K562 (cell line): ENCODE results near the gene PLXNA3. TPM values are rescaled to one million over a fixed set of nuclear protein-coding genes. Genes with fewer than 3 reads are reported as not detected.

Experiments
- ATAC-seq: fragments of 200-7000 bp; cut with Tn5 transposase; 3 replicates; pipeline ENCODE4 v1.9.1; 2020; ENCODE audit warnings: moderate library complexity
- BruUV-seq: library from RNA; stranded (reverse); fragments of 400-500 nt; replicated peaks from 2 replicates; lab custom pipeline; 2021; lab: Mats Ljungman, UMichigan
- CTCF ChIA-PET: fragments of 300-600 bp; formaldehyde crosslinking; extraction: SDS; loops from one replicate; lab custom pipeline; 2021; ENCODE audit warnings: low intra/inter-chr PET ratio; lab: Yijun Ruan, JAX
- POLR2A ChIA-PET: fragments of 300-600, 350-650 bp; sonication (Branson Sonifier 250); formaldehyde crosslinking; extraction: SDS; loops from one replicate; lab custom pipeline; 2021; ENCODE audit warnings: antibody characterized with exemption, inconsistent platforms; lab: Yijun Ruan, JAX
- DNase-seq, 4 experiments: peaks; one replicate each; pipeline versions ENCODE4 v3.0.0 to v3.0.0-alpha.2; 2011 to 2018; ENCODE audit warnings: low spot score in 3 of 4, mixed read lengths in 3 of 4; ENCODE audit errors: extremely low read depth in 1 of 4
- FAIRE-seq: peaks from 2 replicates; lab custom pipeline; 2011; peaks lifted over from hg19 to GRCh38; lab: Jason Lieb, UNC
- H2AFZ ChIP-seq: 2 replicates; pipeline ENCODE4 v1.6.0; 2011; ENCODE audit warnings: low read depth, low read length, control low read depth, inconsistent platforms
- H3K27ac ChIP-seq: fragments of 200-600 bp; 3 replicates; pipeline ENCODE4 v1.8.0; 2011; ENCODE audit warnings: low read depth, mild to moderate bottlenecking, control low read depth, inconsistent platforms, low read length, moderate library complexity, mixed read lengths; ENCODE audit errors: extremely low read depth
- H3K27me3 ChIP-seq, 2 experiments: fragments of 300-600 bp in 1 of 2; 2 replicates in 1 of 2; 3 replicates in 1 of 2; pipeline versions ENCODE4 v1.6.0 to v1.8.0; 2011; ENCODE audit warnings: inconsistent platforms in 2 of 2, low read length in 2 of 2, mild to moderate bottlenecking in 1 of 2, mixed read lengths in 1 of 2, moderate library complexity in 1 of 2; ENCODE audit not compliant: control insufficient read depth in 2 of 2, insufficient read depth in 2 of 2
- H3K36me3 ChIP-seq: fragments of 300-600 bp; 3 replicates; pipeline ENCODE4 v1.8.0; 2011; ENCODE audit warnings: mild to moderate bottlenecking, low read length, inconsistent platforms; ENCODE audit not compliant: control insufficient read depth, insufficient read depth
- H3K4me1 ChIP-seq, 2 experiments: fragments of 200-600 bp in 1 of 2; replicated peaks in 1 of 2; 2 replicates in 1 of 2; 3 replicates in 1 of 2; pipeline versions ENCODE4 v1.5.1 to v1.8.0; 2011; ENCODE audit warnings: inconsistent platforms in 2 of 2, low read length in 2 of 2, mild to moderate bottlenecking in 1 of 2, mixed read lengths in 1 of 2, moderate library complexity in 1 of 2; ENCODE audit not compliant: control insufficient read depth in 2 of 2, insufficient read depth in 2 of 2
- H3K4me2 ChIP-seq: 2 replicates; pipeline ENCODE4 v1.6.1; 2011; ENCODE audit warnings: low read length, control low read depth, inconsistent platforms, mixed read lengths; ENCODE audit not compliant: insufficient read depth
- H3K4me3 ChIP-seq: fragments of 200-600 bp; sonication (generic), shearing (Covaris generic); 2 replicates; pipeline ENCODE4 v1.5.1; 2016; ENCODE audit warnings: control low read depth, inconsistent platforms
- H3K79me2 ChIP-seq: fragments of 200-600 bp; 3 replicates; pipeline ENCODE4 v1.8.0; 2011; ENCODE audit warnings: low read length, inconsistent platforms; ENCODE audit not compliant: control insufficient read depth, insufficient read depth
- H3K9ac ChIP-seq, 2 experiments: 2 replicates each; pipeline versions ENCODE4 v1.6.0 to v1.6.1; 2011; ENCODE audit warnings: low read depth in 2 of 2, low read length in 2 of 2, control low read depth in 1 of 2, inconsistent platforms in 1 of 2, mild to moderate bottlenecking in 1 of 2, mixed read lengths in 1 of 2; ENCODE audit not compliant: insufficient read depth in 1 of 2
- H3K9me1 ChIP-seq: one replicate; pipeline ENCODE4 v1.6.0; 2011; ENCODE audit warnings: inconsistent platforms, mild to moderate bottlenecking, low read length, moderate library complexity; ENCODE audit not compliant: control insufficient read depth, insufficient read depth
- H3K9me3 ChIP-seq: replicated peaks from 2 replicates; pipeline ENCODE4 v1.5.1; 2011; ENCODE audit warnings: low read depth, low read length, inconsistent platforms; ENCODE audit not compliant: control insufficient read depth, insufficient read depth
- H4K20me1 ChIP-seq: replicated peaks from 2 replicates; pipeline ENCODE4 v1.6.1; 2011; ENCODE audit warnings: low read length, inconsistent platforms, mixed read lengths; ENCODE audit not compliant: control insufficient read depth, insufficient read depth
- ADNP ChIP-seq: fragments of 200-800 bp; sonication (Bioruptor generic); IDR thresholded peaks from 2 replicates; pipeline ENCODE4 v1.6.1; 2016; ENCODE audit warnings: missing genetic modification characterization, missing compliant biosample characterization
- DMBX1 ChIP-seq: fragments of 250-450 bp; sonication (Bioruptor Pico); IDR thresholded peaks from 2 replicates; pipeline ENCODE4 v1.8.0; 2022; ENCODE audit warnings: inconsistent platforms, mild to moderate bottlenecking, moderate library complexity, borderline replicate concordance
- E2F3 ChIP-seq: fragments of 250-450 bp; sonication (Bioruptor Pico); IDR thresholded peaks from 2 replicates; pipeline ENCODE4 v1.4.0; 2020; ENCODE audit warnings: mild to moderate bottlenecking
- GTF2E2 ChIP-seq: fragments of 200-800 bp; sonication (Bioruptor generic); IDR thresholded peaks from 2 replicates; pipeline ENCODE4 v1.6.1; 2016; ENCODE audit warnings: missing genetic modification characterization, missing compliant biosample characterization
- KLF16 ChIP-seq: IDR thresholded peaks from 2 replicates; pipeline ENCODE4 v1.6.1; 2016; ENCODE audit warnings: antibody characterized with exemption
- MTA3 ChIP-seq: fragments of 450-650 bp; formaldehyde crosslinking; IDR thresholded peaks from 2 replicates; pipeline ENCODE4 v1.6.1; 2017; ENCODE audit warnings: mild to moderate bottlenecking, borderline replicate concordance
- PHB2 ChIP-seq: fragments of 450-650 bp; IDR thresholded peaks from 2 replicates; pipeline ENCODE4 v1.6.1; 2017; ENCODE audit warnings: low read depth
- POLR2A ChIP-seq: fragments of 450-650 bp; conservative IDR thresholded peaks from 2 replicates; pipeline ENCODE4 v1.6.1; 2016
- SLC30A9 ChIP-seq: fragments of 250-450 bp; sonication (Bioruptor Pico); IDR thresholded peaks from 2 replicates; pipeline ENCODE4 v1.8.0; 2022; ENCODE audit warnings: mild to moderate bottlenecking, moderate library complexity
- TFAP4 ChIP-seq: sonication (generic); formaldehyde crosslinking; IDR thresholded peaks from 2 replicates; pipeline ENCODE4 v1.8.0; 2022; ENCODE audit warnings: missing genetic modification reagents, mild to moderate bottlenecking, moderate library complexity, borderline replicate concordance
- ZKSCAN8 ChIP-seq: fragments of 200-800 bp; sonication (Bioruptor generic); IDR thresholded peaks from 2 replicates; pipeline ENCODE4 v1.6.1; 2016; ENCODE audit warnings: missing genetic modification characterization, missing compliant biosample characterization
- ZNF583 ChIP-seq: fragments of 250-450 bp; sonication (Bioruptor Pico); IDR thresholded peaks from 2 replicates; pipeline ENCODE4 v1.4.0; 2020
- WGBS: fragments of 100-300 bp; shearing (Covaris generic); methylation state at CpG from one replicate; pipeline ENCODE4 v1.1.6; 2016; ENCODE audit warnings: low coverage, mixed read lengths; ENCODE audit not compliant: insufficient coverage; ENCODE audit errors: missing lambda C conversion rate; 5-methylcytosine and 5-hydroxymethylcytosine counted together
- in situ Hi-C: fragments of 300-500 bp; cut with MboI; formaldehyde crosslinking; loops from 4 replicates; pipeline ENCODE4 v1.15.0; 2018; ENCODE audit warnings: inconsistent platforms, mixed read lengths
- intact Hi-C: fragments of 100-400 bp; cut with micrococcal nuclease; formaldehyde crosslinking; loops from 2 replicates; pipeline ENCODE4 v1.14.2; 2022
- polyA plus RNA-seq, 8 experiments: library from polyadenylated mRNA; depleted of rRNA in 4 of 8; stranded (reverse) in 5 of 8; unstranded in 3 of 8; fragments of >200 nt; fragmentation: Nextera tagmentation in 2 of 8; fragmentation: Illumina TruSeq in 1 of 8; extraction: Ambion mirVana in 2 of 8; extraction: Trizol in 1 of 8; gene quantifications; 2 replicates each; pipeline versions ENCODE4 v1.2.1 to v1.2.3, GENCODE V29; 2011 to 2014; ENCODE audit warnings: inconsistent platforms in 1 of 8, missing spikeins in 1 of 8
- total RNA-seq, 7 experiments: library from RNA; depleted of rRNA in 6 of 7; stranded (reverse); fragments of >200 nt in 6 of 7; fragmentation: Illumina TruSeq in 2 of 7; extraction: Trizol in 2 of 7; gene quantifications; 2 replicates each; pipeline versions ENCODE4 v1.2.1 to v1.2.3, GENCODE V29; 2011 to 2021; ENCODE audit warnings: low replicate concordance in 1 of 7
- TF ChIP-seq, protein P1 (sequence below): fragments of 450-650 bp; IDR thresholded peaks from 2 replicates; pipeline ENCODE4 v1.6.1; 2017; ENCODE audit warnings: mild to moderate bottlenecking, moderate library complexity
- TF ChIP-seq, protein P2 (sequence below): fragments of 450-650 bp; formaldehyde crosslinking; IDR thresholded peaks from 2 replicates; pipeline ENCODE4 v1.4.0; 2022; ENCODE audit warnings: missing genetic modification characterization
- TF ChIP-seq, protein P3 (sequence below): fragments of 450-650 bp; IDR thresholded peaks from 2 replicates; pipeline ENCODE4 v1.6.1; 2016
- TF ChIP-seq, protein P4 (sequence below): IDR thresholded peaks from 2 replicates; pipeline ENCODE4 v1.6.1; 2016; ENCODE audit warnings: missing genetic modification characterization, missing compliant biosample characterization

The PLXNA3 gene
- total and polyA plus RNA-seq, 9 of the 15 experiments (the other 6 are each of a cell fraction or from before 2014, with no cell fraction given) = 0.32 to 47.8 (median 7.5) TPM

DNA sequence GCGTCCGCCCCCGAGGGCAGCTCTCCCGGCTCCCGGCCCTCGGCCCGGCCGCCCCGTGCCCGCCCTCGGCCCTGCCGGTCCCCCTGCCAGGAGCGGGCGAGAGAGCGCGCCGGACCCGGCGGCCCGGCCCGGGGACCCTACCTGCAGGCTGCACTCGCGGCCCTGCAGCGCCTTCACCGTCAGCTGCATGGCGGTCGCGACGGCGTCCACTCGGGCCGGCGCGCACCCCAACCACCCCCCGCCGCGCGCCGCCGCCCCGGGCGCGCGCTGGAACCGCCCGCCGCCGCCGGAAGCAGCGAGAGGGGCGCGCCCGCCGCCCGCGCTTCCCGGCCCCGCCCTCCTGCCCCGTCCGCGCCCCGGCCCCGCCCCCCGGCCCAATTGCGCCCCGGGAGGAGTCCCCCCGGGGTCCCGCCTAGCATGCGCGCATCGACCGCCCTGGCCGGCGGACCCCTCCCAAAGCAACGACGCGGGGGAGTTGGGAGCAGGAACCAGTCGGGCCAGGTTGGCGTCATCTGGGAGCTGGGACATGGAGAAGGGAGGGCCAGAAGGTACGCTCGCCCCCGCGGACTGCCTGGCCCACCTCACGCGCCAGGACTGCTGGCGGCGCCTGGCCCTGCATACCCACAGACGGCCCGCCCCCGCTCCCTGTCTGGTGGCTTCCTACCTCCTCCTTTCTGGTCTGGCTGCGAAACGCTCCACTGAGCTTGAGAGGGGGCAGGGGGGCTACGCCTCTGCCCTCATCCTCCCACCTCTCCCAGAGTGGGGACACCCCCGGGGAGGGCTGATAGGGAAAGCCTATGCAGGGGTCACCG, 28.5 kb downstream of the PLXNA3 start, which contains the start of gene UBL4A:
Gene UBL4A (minus strand): TSS at position 220 of the 812 bp plus-strand sequence. CDS start 31 bp downstream, at position 189.
- Histone ChIP-seq H3K4me1 (peaks cover 47 to 93% of the 10 kb centered on the region in 2 experiments), H3K27me3 (no peaks in the 10 kb centered on the region)
- TF ChIP-seq, protein P1, sequence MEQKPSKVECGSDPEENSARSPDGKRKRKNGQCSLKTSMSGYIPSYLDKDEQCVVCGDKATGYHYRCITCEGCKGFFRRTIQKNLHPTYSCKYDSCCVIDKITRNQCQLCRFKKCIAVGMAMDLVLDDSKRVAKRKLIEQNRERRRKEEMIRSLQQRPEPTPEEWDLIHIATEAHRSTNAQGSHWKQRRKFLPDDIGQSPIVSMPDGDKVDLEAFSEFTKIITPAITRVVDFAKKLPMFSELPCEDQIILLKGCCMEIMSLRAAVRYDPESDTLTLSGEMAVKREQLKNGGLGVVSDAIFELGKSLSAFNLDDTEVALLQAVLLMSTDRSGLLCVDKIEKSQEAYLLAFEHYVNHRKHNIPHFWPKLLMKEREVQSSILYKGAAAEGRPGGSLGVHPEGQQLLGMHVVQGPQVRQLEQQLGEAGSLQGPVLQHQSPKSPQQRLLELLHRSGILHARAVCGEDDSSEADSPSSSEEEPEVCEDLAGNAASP = no peak
- TF ChIP-seq ZKSCAN8 (CRISPR knock-in tag) (no peak), MTA3 (peak; percentile 74; the same call in 1 of the 2 replicates), SLC30A9 (no peak), PHB2 (no peak), DMBX1 (CRISPR knock-in tag) (no peak), KLF16 (no peak), TFAP4 (CRISPR knock-in tag) (peak; percentile 67; the same call in 1 of the 2 replicates), GTF2E2 (tag) (no peak), POLR2A (peak; percentile 48; the same call in 1 of the 2 replicates), ZNF583 (CRISPR knock-in tag) (no peak), ADNP (tag) (no peak), E2F3 (no peak)
- TF ChIP-seq, protein P2, sequence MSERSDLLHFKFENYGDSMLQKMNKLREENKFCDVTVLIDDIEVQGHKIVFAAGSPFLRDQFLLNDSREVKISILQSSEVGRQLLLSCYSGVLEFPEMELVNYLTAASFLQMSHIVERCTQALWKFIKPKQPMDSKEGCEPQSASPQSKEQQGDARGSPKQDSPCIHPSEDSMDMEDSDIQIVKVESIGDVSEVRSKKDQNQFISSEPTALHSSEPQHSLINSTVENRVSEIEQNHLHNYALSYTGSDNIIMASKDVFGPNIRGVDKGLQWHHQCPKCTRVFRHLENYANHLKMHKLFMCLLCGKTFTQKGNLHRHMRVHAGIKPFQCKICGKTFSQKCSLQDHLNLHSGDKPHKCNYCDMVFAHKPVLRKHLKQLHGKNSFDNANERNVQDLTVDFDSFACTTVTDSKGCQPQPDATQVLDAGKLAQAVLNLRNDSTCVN (CRISPR knock-in tag) = no peak
- TF ChIP-seq, protein P3, sequence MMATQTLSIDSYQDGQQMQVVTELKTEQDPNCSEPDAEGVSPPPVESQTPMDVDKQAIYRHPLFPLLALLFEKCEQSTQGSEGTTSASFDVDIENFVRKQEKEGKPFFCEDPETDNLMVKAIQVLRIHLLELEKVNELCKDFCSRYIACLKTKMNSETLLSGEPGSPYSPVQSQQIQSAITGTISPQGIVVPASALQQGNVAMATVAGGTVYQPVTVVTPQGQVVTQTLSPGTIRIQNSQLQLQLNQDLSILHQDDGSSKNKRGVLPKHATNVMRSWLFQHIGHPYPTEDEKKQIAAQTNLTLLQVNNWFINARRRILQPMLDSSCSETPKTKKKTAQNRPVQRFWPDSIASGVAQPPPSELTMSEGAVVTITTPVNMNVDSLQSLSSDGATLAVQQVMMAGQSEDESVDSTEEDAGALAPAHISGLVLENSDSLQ = no peak
- TF ChIP-seq, protein P4, sequence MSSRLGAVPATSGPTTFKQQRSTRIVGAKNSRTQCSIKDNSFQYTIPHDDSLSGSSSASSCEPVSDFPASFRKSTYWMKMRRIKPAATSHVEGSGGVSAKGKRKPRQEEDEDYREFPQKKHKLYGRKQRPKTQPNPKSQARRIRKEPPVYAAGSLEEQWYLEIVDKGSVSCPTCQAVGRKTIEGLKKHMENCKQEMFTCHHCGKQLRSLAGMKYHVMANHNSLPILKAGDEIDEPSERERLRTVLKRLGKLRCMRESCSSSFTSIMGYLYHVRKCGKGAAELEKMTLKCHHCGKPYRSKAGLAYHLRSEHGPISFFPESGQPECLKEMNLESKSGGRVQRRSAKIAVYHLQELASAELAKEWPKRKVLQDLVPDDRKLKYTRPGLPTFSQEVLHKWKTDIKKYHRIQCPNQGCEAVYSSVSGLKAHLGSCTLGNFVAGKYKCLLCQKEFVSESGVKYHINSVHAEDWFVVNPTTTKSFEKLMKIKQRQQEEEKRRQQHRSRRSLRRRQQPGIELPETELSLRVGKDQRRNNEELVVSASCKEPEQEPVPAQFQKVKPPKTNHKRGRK (tag) = no peak

More for the DNA sequence above, 28.5 kb downstream of the PLXNA3 start, which contains the start of gene UBL4A:
- Histone ChIP-seq H3K9ac (peak within 1 kb of the TSS; percentile 84 to 97), H3K9me3 (no peaks in the 10 kb centered on the region), H3K9me1 (no peaks in the 10 kb centered on the region), H3K79me2 (peaks cover 72% of the 10 kb centered on the region), H2AFZ (peak within 1 kb of the TSS; percentile 63; the same call in 1 of the 2 replicates), H3K36me3 (peaks cover 50% of the 10 kb centered on the region), H3K4me3 (peak within 1 kb of the TSS; percentile 83), H3K4me2 (peak within 1 kb of the TSS; percentile 91), H4K20me1 (peaks cover 7% of the 10 kb centered on the region; the same call in 1 of the 2 replicates), H3K27ac (peak within 1 kb of the TSS; percentile 87)
- BruUV-seq = no TSS peak
- peak; percentile 22 for ATAC-seq
- WGBS = 7% methylated on average over 12 of the region's 95 CpGs
- intact Hi-C loops = loop anchor here (5.0 kb wide), 1 partner anchor 89 kb away; the partner anchor contains the start of gene RPL10
- ChIA-PET POLR2A (interaction anchor here (0.5 to 2.1 kb wide), 10 partner anchors 9 to 478 kb away, joined by 3 to 10 read pairs (median 4); partner anchors contain the start of genes ATP6AP1 and RPL10), CTCF (no interaction called here)
- no peak for FAIRE-seq
- peak; percentile 67 to 83 (median 73) for DNase-seq
- in situ Hi-C loops = no loop called here
